ENCODE measurements around the gene PRG2. TPM values are rescaled to one million over a fixed set of nuclear protein-coding genes. Genes with fewer than 3 reads are reported as not detected.

The PRG2 gene
- total RNA-seq, 2 experiments from 2014 or later, result 1.1 TPM; not detected in 1

GRCh38 chr11:57353852-57354251, 36.6 kb downstream of the PRG2 start:
- H3K9me3 ChIP-seq (ENCODE audit: low read length), result no peaks in the 10 kb centered on the region
- no peaks in the 10 kb centered on the region for H3K4me1 ChIP-seq (ENCODE audit: insufficient read depth, low read length, poor library complexity, severe bottlenecking)
- H3K4me3 ChIP-seq (ENCODE audit: low read depth, low read length, poor library complexity, severe bottlenecking), result no peak overlapping the region
- no peak overlapping the region for H2AFZ ChIP-seq (ENCODE audit: low read length)
- BruUV-seq (replicated peaks), result no TSS peak
- ChIA-PET CTCF (ENCODE audit: unreplicated experiment) (no interaction called here), POLR2A (interaction anchor here (0.6 to 0.7 kb wide), 2 partner anchors 365 to 780 kb away, joined by 5 to 7 read pairs; no protein-coding TSS in a partner anchor)
- no peaks in the 10 kb centered on the region for H4K20me1 ChIP-seq (ENCODE audit: insufficient read depth, low read length)
- intact Hi-C loops (cut with micrococcal nuclease; ENCODE audit: unreplicated experiment), result no loop called here
- TF ChIP-seq CTCF (conservative IDR thresholded peaks at IDR 0.05; ENCODE audit: low read length), result no peak
- TF ChIP-seq EZH2phosphoT487 (IDR thresholded peaks at IDR 0.05; ENCODE audit: borderline replicate concordance, low read depth, low read length), result no peak
- no peak overlapping the region for H3K27ac ChIP-seq (ENCODE audit: low read depth, low read length, poor library complexity, severe bottlenecking)
- no peaks in the 10 kb centered on the region for H3K36me3 ChIP-seq (ENCODE audit: insufficient read depth, low read length)
- H3K79me2 ChIP-seq (ENCODE audit: insufficient read depth, low read depth, low read length), result no peaks in the 10 kb centered on the region
- DNase-seq (ENCODE audit: low spot score), result no peak
- no peaks in the 10 kb centered on the region for H3K9me2 ChIP-seq (ENCODE audit: insufficient read depth, low read length)
- H3K4me2 ChIP-seq (ENCODE audit: low read length), result no peak overlapping the region

GRCh38 chr11:57353446-57353845, 37.0 kb downstream of the PRG2 start:
- Histone ChIP-seq H2AFZ (ENCODE audit: low read length) (no peak overlapping the region), H3K9me3 (ENCODE audit: low read length) (no peaks in the 10 kb centered on the region), H3K27ac (ENCODE audit: low read depth, low read length, poor library complexity, severe bottlenecking) (no peak overlapping the region), H3K36me3 (ENCODE audit: insufficient read depth, low read length) (no peaks in the 10 kb centered on the region), H3K9me2 (ENCODE audit: insufficient read depth, low read length) (no peaks in the 10 kb centered on the region), H3K4me2 (ENCODE audit: low read length) (no peak overlapping the region), H4K20me1 (ENCODE audit: insufficient read depth, low read length) (no peaks in the 10 kb centered on the region), H3K79me2 (ENCODE audit: insufficient read depth, low read depth, low read length) (no peaks in the 10 kb centered on the region), H3K4me3 (ENCODE audit: low read depth, low read length, poor library complexity, severe bottlenecking) (no peak overlapping the region), H3K4me1 (ENCODE audit: insufficient read depth, low read length, poor library complexity, severe bottlenecking) (no peaks in the 10 kb centered on the region)
- DNase-seq (ENCODE audit: low spot score), result no peak
- ChIA-PET POLR2A (interaction anchor here (0.6 to 0.7 kb wide), 2 partner anchors 366 to 781 kb away, joined by 5 to 7 read pairs; no protein-coding TSS in a partner anchor), CTCF (ENCODE audit: unreplicated experiment) (no interaction called here)
- TF ChIP-seq EZH2phosphoT487 (IDR thresholded peaks at IDR 0.05; ENCODE audit: borderline replicate concordance, low read depth, low read length) (no peak), CTCF (conservative IDR thresholded peaks at IDR 0.05; ENCODE audit: low read length) (no peak)
- intact Hi-C loops (cut with micrococcal nuclease; ENCODE audit: unreplicated experiment), result no loop called here
- no TSS peak for BruUV-seq (replicated peaks)

- Histone ChIP-seq H3K9me2 (ENCODE audit: insufficient read depth, low read length) (no peaks in the 10 kb centered on the region), H3K27ac (ENCODE audit: low read depth, low read length, poor library complexity, severe bottlenecking) (no peak overlapping the region), H3K36me3 (ENCODE audit: insufficient read depth, low read length) (no peaks in the 10 kb centered on the region), H3K4me2 (ENCODE audit: low read length) (no peak overlapping the region), H3K4me1 (ENCODE audit: insufficient read depth, low read length, poor library complexity, severe bottlenecking) (no peaks in the 10 kb centered on the region), H3K4me3 (ENCODE audit: low read depth, low read length, poor library complexity, severe bottlenecking) (no peak overlapping the region), H4K20me1 (ENCODE audit: insufficient read depth, low read length) (no peaks in the 10 kb centered on the region), H3K79me2 (ENCODE audit: insufficient read depth, low read depth, low read length) (no peaks in the 10 kb centered on the region), H3K9me3 (ENCODE audit: low read length) (no peaks in the 10 kb centered on the region), H2AFZ (ENCODE audit: low read length) (no peak overlapping the region)
- DNase-seq (ENCODE audit: low spot score), result no peak
- ChIA-PET CTCF (ENCODE audit: unreplicated experiment) (no interaction called here), POLR2A (interaction anchor here (0.6 to 0.7 kb wide), 3 partner anchors 29 to 781 kb away, joined by 3 to 7 read pairs (median 5); no protein-coding TSS in a partner anchor)
- BruUV-seq (replicated peaks), result no TSS peak
- intact Hi-C loops (cut with micrococcal nuclease; ENCODE audit: unreplicated experiment), result no loop called here
- no peak for TF ChIP-seq EZH2phosphoT487 (IDR thresholded peaks at IDR 0.05; ENCODE audit: borderline replicate concordance, low read depth, low read length)
- no peak for TF ChIP-seq CTCF (conservative IDR thresholded peaks at IDR 0.05; ENCODE audit: low read length)
These were observed 37.4 kb downstream of the PRG2 start for GRCh38 chr11:57353036-57353435.
